ENCODE results near the gene RNLS.
"Not testable (repeated sequence)": the region's sequence is repeated elsewhere in the genome, so short reads cannot be mapped to it uniquely, and the experiment has no call there.

RNLS gene

GRCh38 chr10:88494537-88494936 is 88.6 kb downstream of the RNLS start:
- TF ChIP-seq CTCF (conservative IDR thresholded peaks at IDR 0.05; ENCODE audit: low read depth): no peak
- no peak for DNase-seq (ENCODE audit: low spot score)
- POLR2A ChIA-PET (ENCODE audit: low non-redundant PET): no interaction called here
- H3K27ac ChIP-seq: no peak overlapping the region
- CTCF ChIA-PET: no interaction called here

GRCh38 chr10:88493691-88494483 is 89.2 kb downstream of the RNLS start:
- CTCF ChIA-PET: interaction anchor here (0.7 kb wide), 1 partner anchor 870 kb away, joined by 3 read pairs; no protein-coding TSS in a partner anchor
- TF ChIP-seq CTCF (conservative IDR thresholded peaks at IDR 0.05; ENCODE audit: low read depth): no peak
- POLR2A ChIA-PET (ENCODE audit: low non-redundant PET): no interaction called here
- no peak overlapping the region for H3K27ac ChIP-seq
- DNase-seq (ENCODE audit: low spot score): no peak

GRCh38 chr10:88491314-88491713 is 91.8 kb downstream of the RNLS start:
- no peak for DNase-seq (ENCODE audit: low spot score)
- no peak overlapping the region for H3K27ac ChIP-seq
- TF ChIP-seq CTCF (conservative IDR thresholded peaks at IDR 0.05; ENCODE audit: low read depth): no peak
- ChIA-PET CTCF (interaction anchor here (0.6 to 0.7 kb wide), 2 partner anchors 74 to 203 kb away, joined by 4 to 5 read pairs; no protein-coding TSS in a partner anchor), POLR2A (ENCODE audit: low non-redundant PET) (no interaction called here)

GRCh38 chr10:88490231-88490980 is 92.7 kb downstream of the RNLS start:
- ChIA-PET CTCF (interaction anchor here (0.6 to 0.8 kb wide), 3 partner anchors 31 to 198 kb away, joined by 3 to 4 read pairs (median 3); no protein-coding TSS in a partner anchor), POLR2A (ENCODE audit: low non-redundant PET) (no interaction called here)
- DNase-seq (ENCODE audit: low spot score): no peak
- TF ChIP-seq CTCF (conservative IDR thresholded peaks at IDR 0.05; ENCODE audit: low read depth): no peak
- no peak overlapping the region for H3K27ac ChIP-seq

GRCh38 chr10:88489107-88489506 is 94.0 kb downstream of the RNLS start:
- POLR2A ChIA-PET (ENCODE audit: low non-redundant PET): no interaction called here
- TF ChIP-seq CTCF (conservative IDR thresholded peaks at IDR 0.05; ENCODE audit: low read depth): no peak
- CTCF ChIA-PET: no interaction called here
- no peak overlapping the region for H3K27ac ChIP-seq
- DNase-seq (ENCODE audit: low spot score): no peak

DNA sequence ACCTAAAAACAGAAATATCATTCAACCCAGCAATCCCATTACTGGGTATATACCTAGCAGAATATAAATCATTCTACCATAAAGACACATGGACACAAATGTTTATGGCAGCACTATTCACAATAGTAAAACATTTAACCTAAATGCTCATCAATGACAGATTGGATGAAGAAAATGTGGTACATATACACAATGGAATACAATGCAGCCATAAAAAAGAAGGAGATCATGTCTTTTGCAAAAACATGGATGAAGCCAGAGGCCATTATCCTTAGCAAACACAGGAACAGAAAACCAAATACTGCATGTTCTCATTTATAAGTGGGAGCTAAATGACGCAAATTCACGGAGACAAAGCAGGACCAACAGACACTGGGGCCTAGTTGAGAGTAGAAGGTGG is 96.3 kb downstream of the RNLS start:
- H3K27ac ChIP-seq; POLR2A ChIA-PET (ENCODE audit: low non-redundant PET); DNase-seq (ENCODE audit: low spot score): not testable (repeated sequence)
- CTCF ChIA-PET: interaction anchor here (0.9 kb wide), 1 partner anchor 13 kb away, joined by 4 read pairs; no protein-coding TSS in a partner anchor

- ChIA-PET CTCF (no interaction called here), POLR2A (ENCODE audit: low non-redundant PET) (no interaction called here)
- TF ChIP-seq CTCF (conservative IDR thresholded peaks at IDR 0.05; ENCODE audit: low read depth): no peak
- DNase-seq (ENCODE audit: low spot score): no peak
- H3K27ac ChIP-seq: no peak overlapping the region
Observed at GRCh38 chr10:88482220-88482619, 100.9 kb downstream of the RNLS start.
